BLaER1 treated with 17β-estradiol and CSF1 and Interleukin-3, amounts not matched to agents 10 nM and 100 nM (cell line): ENCODE results near the gene DKK3.
"Not testable (repeated sequence)": the region's sequence is repeated elsewhere in the genome, so short reads cannot be mapped to it uniquely, and the experiment has no call there.

Experiments
- H3K27ac ChIP-seq, 11 experiments: shearing (Covaris generic); formaldehyde crosslinking; 2 replicates each; pipeline ENCODE4 v1.8.1; 2022
- H3K27me3 ChIP-seq, 11 experiments: shearing (Covaris generic); formaldehyde crosslinking; 2 replicates each; pipeline ENCODE4 v1.8.1; 2022
- H3K36me3 ChIP-seq, 11 experiments: shearing (Covaris generic); formaldehyde crosslinking; 2 replicates each; pipeline ENCODE4 v1.8.1; 2022
- H3K4me1 ChIP-seq, 10 experiments: shearing (Covaris generic); formaldehyde crosslinking; 2 replicates each; pipeline ENCODE4 v1.8.1; 2022
- H3K4me2 ChIP-seq, 11 experiments: shearing (Covaris generic); formaldehyde crosslinking; 2 replicates each; pipeline ENCODE4 v1.8.1; 2022
- H3K4me3 ChIP-seq, 10 experiments: shearing (Covaris generic); formaldehyde crosslinking; 2 replicates each; pipeline ENCODE4 v1.8.1; 2022
- H3K9ac ChIP-seq, 11 experiments: shearing (Covaris generic); formaldehyde crosslinking; 2 replicates each; pipeline ENCODE4 v1.8.1; 2022
- H3K9me3 ChIP-seq, 11 experiments: shearing (Covaris generic); formaldehyde crosslinking; replicated peaks in 1 of 11; 2 replicates each; pipeline ENCODE4 v1.8.1; 2022
- H4K20me1 ChIP-seq, 11 experiments: shearing (Covaris generic); formaldehyde crosslinking; 2 replicates each; pipeline ENCODE4 v1.8.1; 2022
- Cebpa-rat ChIP-seq, 11 experiments: shearing (Covaris generic); IDR thresholded peaks; 2 replicates each; pipeline ENCODE4 v1.8.1; 2022

The DKK3 gene

DNA sequence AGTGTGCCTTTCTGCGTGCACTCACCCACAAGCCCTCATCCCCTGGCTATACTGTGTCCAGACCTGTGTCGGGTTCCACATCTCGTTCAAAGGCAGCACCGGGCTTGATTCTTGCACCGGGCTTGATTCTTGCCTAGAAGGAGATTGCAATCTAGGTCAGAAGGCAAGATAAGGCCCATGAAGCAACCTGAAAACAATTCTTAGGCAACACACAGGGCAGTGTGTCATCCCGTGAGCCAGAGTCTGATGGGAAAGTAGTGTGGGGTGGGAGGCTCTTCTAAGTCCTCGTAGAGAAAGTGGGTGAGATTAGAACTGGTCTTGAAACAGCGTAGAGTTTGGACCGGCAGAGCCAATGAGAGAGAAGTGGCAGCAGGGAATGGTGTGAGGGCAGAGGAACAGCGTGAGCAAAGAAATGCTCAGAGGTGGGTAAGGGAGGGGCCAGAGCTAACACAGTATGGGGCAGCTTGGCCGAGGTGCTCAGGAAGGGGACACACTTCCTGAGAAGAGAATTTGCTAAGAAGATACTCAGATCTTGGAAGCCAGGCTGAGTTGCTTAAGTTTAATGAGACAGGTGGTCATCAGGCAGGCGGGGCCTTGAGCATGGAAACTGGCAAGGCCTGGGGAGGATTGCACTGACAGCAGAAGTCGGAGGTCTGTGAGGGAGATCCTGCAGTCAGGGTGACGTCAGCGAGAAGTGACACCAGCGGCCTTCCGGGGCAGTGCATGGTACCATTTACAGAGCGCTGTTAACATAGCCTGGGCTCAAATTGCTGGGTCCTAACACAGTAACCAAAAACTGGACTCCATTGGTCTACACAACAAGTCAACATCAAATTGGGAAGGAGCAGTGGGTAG lies 40.7 kb upstream of the DKK3 start:
- Histone ChIP-seq H4K20me1 (no peaks in the 10 kb centered on the region), H3K4me2 (peak overlapping the region in 2 of 11 experiments; percentile 6 to 14; a peak in 1 of 22 replicates), H3K27me3 (no peaks in the 10 kb centered on the region; a peak in 1 of 22 replicates), H3K36me3 (no peaks in the 10 kb centered on the region), H3K4me1 (peaks cover 23 to 58% (median 41%) of the 10 kb centered on the region in 10 experiments), H3K27ac (peak overlapping the region in 3 of 11 experiments; percentile 17 to 19 (median 18); a peak in 4 of 22 replicates), H3K9ac (no peak overlapping the region), H3K9me3 (no peaks in the 10 kb centered on the region), H3K4me3 (no peak overlapping the region)
- no peak for TF ChIP-seq Cebpa-rat (IDR thresholded peaks at IDR 0.05)

DNA sequence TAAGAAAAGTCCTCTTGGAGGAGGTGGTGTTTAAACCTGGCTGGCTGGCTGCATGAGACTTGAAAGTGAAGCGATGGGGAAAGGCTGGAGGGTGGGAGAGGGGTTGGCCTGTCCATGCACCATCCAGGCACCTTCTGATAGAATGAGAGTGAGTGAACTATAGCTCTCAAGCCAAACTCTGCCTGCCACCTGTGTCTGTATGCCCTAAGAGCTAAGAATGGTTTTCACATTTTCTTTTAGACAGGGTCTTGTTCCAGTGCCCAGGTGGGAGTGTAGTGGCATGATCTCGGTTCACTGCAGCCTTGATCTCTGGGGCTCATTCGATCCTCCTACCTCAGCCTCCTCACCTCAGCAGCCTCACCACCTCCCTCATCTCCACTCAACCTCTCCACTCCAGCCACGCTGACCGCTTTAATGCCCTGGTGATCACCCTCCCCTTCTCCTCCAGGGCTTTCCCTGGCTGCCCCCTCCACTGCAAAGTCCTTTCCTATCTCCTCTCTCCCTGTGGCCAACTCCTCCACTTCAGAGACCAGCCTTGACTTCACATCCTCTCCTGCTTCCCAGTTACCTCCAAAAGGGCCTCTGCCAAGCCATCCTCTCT lies 38.3 kb upstream of the DKK3 start:
- Histone ChIP-seq H3K9me3 (peaks cover under 1 to 4% (median 3%) of the 10 kb centered on the region in 11 experiments; a peak in 20 of 22 replicates), H4K20me1 (no peaks in the 10 kb centered on the region; a peak in 1 of 22 replicates), H3K27me3 (no peaks in the 10 kb centered on the region), H3K4me3 (no peak overlapping the region), H3K4me2 (peak overlapping the region in 5 of 11 experiments; percentile 7 to 69 (median 45); a peak in 9 of 22 replicates), H3K9ac (no peak overlapping the region), H3K4me1 (peaks cover 38 to 68% (median 53%) of the 10 kb centered on the region in 10 experiments), H3K36me3 (no peaks in the 10 kb centered on the region), H3K27ac (no peak overlapping the region; a peak in 1 of 22 replicates)
- TF ChIP-seq Cebpa-rat (IDR thresholded peaks at IDR 0.05), result no peak

DNA sequence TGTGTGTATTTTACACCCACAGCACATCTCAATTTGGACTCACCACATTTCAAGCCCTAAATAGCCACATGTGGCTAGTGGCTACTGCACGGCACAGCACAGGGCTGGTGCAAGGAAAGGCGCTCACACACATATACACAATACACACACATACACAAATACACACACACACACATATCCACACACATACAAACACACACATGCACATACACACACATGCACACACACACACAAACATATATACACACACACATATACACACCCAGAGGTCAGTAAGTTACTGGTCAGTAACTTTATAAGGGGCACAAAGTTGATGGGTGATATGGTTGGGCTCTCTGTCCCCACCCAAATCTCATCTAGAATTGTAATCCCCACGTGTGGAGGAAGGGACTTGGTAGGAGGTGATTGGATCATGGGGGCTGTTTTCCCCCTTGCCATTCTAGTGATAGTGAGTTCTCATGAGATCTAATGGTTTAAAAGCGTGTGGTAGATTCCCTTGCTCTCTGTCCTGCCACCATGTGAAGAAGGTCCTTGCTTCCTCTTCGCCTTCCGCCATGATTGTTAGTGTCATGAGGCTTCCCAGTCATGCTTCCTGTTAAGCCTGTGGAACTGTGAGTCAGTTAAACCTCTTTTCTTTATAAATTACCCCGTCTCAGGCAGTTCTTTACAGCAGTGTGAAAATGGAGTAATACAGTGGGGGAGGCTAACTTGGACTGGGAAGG lies 37.6 kb upstream of the DKK3 start:
- H3K27me3 ChIP-seq, result no peaks in the 10 kb centered on the region
- no peak overlapping the region for H3K4me3 ChIP-seq
- H3K27ac ChIP-seq, result peak overlapping the region in 1 of 11 experiments; percentile 2; a peak in 1 of 22 replicates
- H3K4me2 ChIP-seq, result peak overlapping the region in 5 of 11 experiments; percentile 7 to 69 (median 45); a peak in 9 of 22 replicates
- H3K4me1 ChIP-seq, result peaks cover 37 to 71% (median 57%) of the 10 kb centered on the region in 10 experiments
- H3K36me3 ChIP-seq, result peaks cover 0 to 6% (median 3%) of the 10 kb centered on the region in 11 experiments; a peak in 5 of 22 replicates
- no peak overlapping the region for H3K9ac ChIP-seq
- TF ChIP-seq Cebpa-rat (IDR thresholded peaks at IDR 0.05), result no peak
- peaks cover 7 to 10% (median 10%) of the 10 kb centered on the region in 11 experiments; a peak in 21 of 22 replicates for H3K9me3 ChIP-seq
- no peaks in the 10 kb centered on the region; a peak in 1 of 22 replicates for H4K20me1 ChIP-seq

DNA sequence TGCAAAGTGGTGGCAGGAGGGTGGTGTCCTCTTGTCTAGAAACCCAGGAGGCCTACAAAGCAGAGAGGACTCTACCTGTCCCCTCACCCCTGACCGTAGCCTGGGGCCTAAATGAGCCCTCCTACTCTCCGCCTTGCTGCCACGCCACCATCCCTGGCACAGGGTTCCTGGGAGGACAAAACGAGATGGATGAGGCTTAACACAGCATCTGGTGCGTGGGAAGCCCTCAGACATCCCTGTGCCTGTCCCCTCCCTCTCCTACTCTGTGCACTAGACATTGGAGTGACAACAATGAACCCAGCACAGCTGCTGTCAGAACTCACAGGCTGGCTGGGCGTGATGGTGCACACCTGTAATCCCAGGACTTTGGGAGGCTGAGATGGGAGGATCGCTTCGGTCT lies 36.4 kb upstream of the DKK3 start:
- H3K9ac ChIP-seq, result peak overlapping the region in 9 of 11 experiments; percentile 19 to 45 (median 26); a peak in 8 of 22 replicates
- no peak for TF ChIP-seq Cebpa-rat (IDR thresholded peaks at IDR 0.05)
- H4K20me1 ChIP-seq, result no peaks in the 10 kb centered on the region; a peak in 1 of 22 replicates
- no peak overlapping the region for H3K4me3 ChIP-seq
- peaks cover 26 to 60% (median 48%) of the 10 kb centered on the region in 10 experiments for H3K4me1 ChIP-seq
- H3K27me3 ChIP-seq, result no peaks in the 10 kb centered on the region
- peak overlapping the region in 9 of 11 experiments; percentile 21 to 94 (median 65); a peak in 14 of 22 replicates for H3K27ac ChIP-seq
- H3K4me2 ChIP-seq, result peak overlapping the region; percentile 69 to 91 (median 78); a peak in 20 of 22 replicates
- peaks cover 0 to 16% (median 12%) of the 10 kb centered on the region in 11 experiments; a peak in 11 of 22 replicates for H3K36me3 ChIP-seq
- H3K9me3 ChIP-seq, result peaks cover 20 to 23% (median 22%) of the 10 kb centered on the region in 11 experiments

DNA sequence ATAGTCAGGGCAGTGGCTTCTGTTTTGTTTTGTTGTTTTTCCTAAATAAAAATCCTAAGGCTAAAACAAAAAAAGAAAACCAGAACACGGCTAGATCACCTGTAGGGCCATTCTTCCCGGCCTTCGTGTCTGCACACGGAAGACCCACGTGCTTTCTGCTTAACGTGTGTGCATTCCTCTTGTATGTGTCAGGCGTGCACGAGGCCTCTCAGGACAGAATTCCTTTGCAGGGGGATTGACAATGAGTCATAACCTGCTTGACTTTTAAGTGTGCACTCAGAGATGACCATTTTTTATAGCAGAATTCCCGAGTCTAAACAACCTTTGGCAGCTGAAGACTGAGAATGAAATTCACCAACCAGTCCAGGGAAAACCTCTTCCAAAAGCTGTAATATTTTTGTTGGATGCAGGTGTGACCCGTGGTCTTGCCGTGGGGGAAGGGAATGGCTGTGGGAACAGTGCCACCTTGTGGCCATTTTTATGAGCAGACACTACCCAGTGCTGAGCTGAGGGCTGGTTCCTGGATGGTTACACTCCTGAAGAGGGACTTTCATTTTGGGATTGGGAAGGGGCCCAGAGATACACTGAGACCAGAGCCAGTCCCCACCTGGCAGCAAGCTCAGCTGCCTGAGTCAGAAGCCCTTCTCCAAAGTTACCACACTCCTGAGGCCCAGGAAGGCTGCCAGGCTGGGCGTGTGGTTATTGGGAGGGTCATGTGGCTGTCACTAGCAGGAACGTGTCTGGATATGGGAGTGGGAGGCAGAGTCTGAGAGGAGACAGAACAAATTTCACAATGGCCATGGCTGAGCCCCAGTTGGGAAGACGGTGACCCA lies 35.7 kb upstream of the DKK3 start:
- Histone ChIP-seq H4K20me1 (no peaks in the 10 kb centered on the region; a peak in 1 of 22 replicates), H3K4me3 (no peak overlapping the region), H3K9me3 (peaks cover 26 to 29% (median 29%) of the 10 kb centered on the region in 11 experiments), H3K4me2 (peak overlapping the region; percentile 69 to 91 (median 78)), H3K4me1 (peaks cover 26 to 60% (median 45%) of the 10 kb centered on the region in 10 experiments), H3K9ac (peak overlapping the region in 9 of 11 experiments; percentile 19 to 45 (median 26); a peak in 10 of 22 replicates), H3K36me3 (peaks cover 0 to 16% (median 13%) of the 10 kb centered on the region in 11 experiments; a peak in 12 of 22 replicates), H3K27me3 (no peaks in the 10 kb centered on the region), H3K27ac (peak overlapping the region in 9 of 11 experiments; percentile 21 to 94 (median 73); a peak in 15 of 22 replicates)
- TF ChIP-seq Cebpa-rat (IDR thresholded peaks at IDR 0.05), result no peak

DNA sequence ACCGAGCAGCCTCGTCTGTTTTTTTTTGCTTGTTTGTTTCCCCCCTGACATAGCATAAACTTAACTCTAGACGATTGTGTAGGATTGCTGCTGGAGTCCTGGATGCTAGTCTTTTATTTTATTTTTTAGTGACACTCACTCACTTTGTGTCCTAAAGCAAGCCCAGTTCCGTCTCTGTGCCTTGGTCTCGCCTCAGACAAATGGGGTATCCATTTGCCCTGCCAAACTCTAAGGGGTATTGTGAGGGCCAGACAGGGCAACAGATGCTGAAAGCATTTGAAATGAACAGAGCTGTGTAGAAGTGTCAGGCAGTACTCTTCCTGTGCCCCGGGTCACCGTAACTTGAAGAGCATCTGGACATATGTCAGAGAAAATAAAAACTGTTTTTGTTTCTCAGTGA lies 34.8 kb upstream of the DKK3 start:
- H3K27ac ChIP-seq, result peak overlapping the region in 9 of 11 experiments; percentile 12 to 94 (median 82); a peak in 17 of 22 replicates
- H3K36me3 ChIP-seq, result peaks cover 0 to 16% (median 13%) of the 10 kb centered on the region in 11 experiments; a peak in 12 of 22 replicates
- peak overlapping the region; percentile 69 to 91 (median 78) for H3K4me2 ChIP-seq
- H3K9ac ChIP-seq, result peak overlapping the region in 7 of 11 experiments; percentile 23 to 58 (median 47); a peak in 11 of 22 replicates
- TF ChIP-seq Cebpa-rat (IDR thresholded peaks at IDR 0.05), result no peak
- H3K9me3 ChIP-seq, result peaks cover 35 to 39% (median 38%) of the 10 kb centered on the region in 11 experiments
- peaks cover 26 to 60% (median 44%) of the 10 kb centered on the region in 10 experiments for H3K4me1 ChIP-seq
- no peak overlapping the region for H3K4me3 ChIP-seq
- no peaks in the 10 kb centered on the region for H3K27me3 ChIP-seq
- no peaks in the 10 kb centered on the region; a peak in 1 of 22 replicates for H4K20me1 ChIP-seq

DNA sequence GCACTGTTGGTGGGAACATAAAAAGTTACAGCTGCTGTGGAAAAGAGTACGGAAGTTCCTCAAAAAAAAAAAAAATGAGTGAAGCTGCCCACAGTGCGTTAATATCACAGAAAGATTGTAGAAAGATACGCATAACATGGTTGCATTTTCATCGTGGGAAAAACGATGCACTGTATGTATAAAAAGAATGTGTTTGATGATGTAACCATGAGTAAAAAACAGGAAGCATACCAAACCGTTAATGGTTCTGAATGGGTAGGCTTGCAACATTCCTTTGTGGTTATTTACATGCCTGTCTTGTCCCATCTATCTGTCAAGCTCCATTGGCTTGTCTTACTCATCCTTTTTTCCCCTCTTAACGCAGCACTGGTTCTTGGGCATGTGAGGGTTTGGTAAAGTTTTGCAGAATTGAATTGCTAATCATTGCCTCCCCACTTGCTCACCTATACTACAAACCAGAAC lies 33.8 kb upstream of the DKK3 start:
- Histone ChIP-seq H3K4me1 (peaks cover 26 to 52% (median 41%) of the 10 kb centered on the region in 10 experiments), H3K36me3 (peaks cover 0 to 16% (median 13%) of the 10 kb centered on the region in 11 experiments; a peak in 12 of 22 replicates), H3K27me3 (no peaks in the 10 kb centered on the region), H3K27ac (peak overlapping the region; percentile 5 to 94 (median 89); a peak in 21 of 22 replicates), H3K4me2 (peak overlapping the region; percentile 69 to 91 (median 78)), H3K4me3 (peak overlapping the region in 9 of 10 experiments; percentile 4 to 50 (median 28); a peak in 9 of 20 replicates), H4K20me1 (no peaks in the 10 kb centered on the region; a peak in 1 of 22 replicates), H3K9me3 (peaks cover 35 to 49% (median 47%) of the 10 kb centered on the region in 11 experiments), H3K9ac (peak overlapping the region in 9 of 11 experiments; percentile 15 to 76 (median 68); a peak in 17 of 22 replicates)
- peak in 9 of 11 experiments; percentile 62 to 96 (median 88); a peak in 18 of 22 replicates for TF ChIP-seq Cebpa-rat (IDR thresholded peaks at IDR 0.05)

DNA sequence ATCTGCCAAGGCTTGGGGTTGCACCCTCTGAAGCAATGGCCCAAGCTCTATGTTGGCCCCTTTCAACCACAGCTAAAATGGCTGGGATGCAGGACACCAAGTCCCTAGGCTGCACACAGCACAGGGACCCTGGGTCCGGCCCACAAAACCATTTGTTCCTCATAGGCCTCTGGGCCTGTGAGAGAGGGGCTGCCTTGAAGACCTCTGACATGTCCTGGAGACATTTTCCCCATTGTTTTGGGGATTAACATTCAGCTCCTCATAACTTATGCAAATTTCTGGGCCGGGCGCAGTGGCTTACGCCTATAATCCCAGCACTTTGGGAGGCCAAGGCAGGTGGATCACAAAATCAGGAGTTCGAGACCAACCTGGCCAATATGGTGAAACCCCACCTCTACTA lies 32.3 kb upstream of the DKK3 start:
- peaks cover 0 to 16% (median 13%) of the 10 kb centered on the region in 11 experiments; a peak in 12 of 22 replicates for H3K36me3 ChIP-seq
- H3K9ac ChIP-seq, H3K4me2 ChIP-seq, H4K20me1 ChIP-seq, H3K27me3 ChIP-seq: not testable (repeated sequence)
- H3K4me1 ChIP-seq, result peaks cover 26 to 39% (median 34%) of the 10 kb centered on the region in 10 experiments
- H3K9me3 ChIP-seq, result peaks cover 35 to 57% (median 51%) of the 10 kb centered on the region in 11 experiments
- H3K4me3 ChIP-seq, result peak overlapping the region in 9 of 10 experiments; percentile 6 to 50 (median 35); a peak in 13 of 20 replicates
- H3K27ac ChIP-seq, result peak overlapping the region in 8 of 11 experiments; percentile 82 to 94 (median 90); a peak in 16 of 22 replicates
